A549 (cell line): ENCODE measurements around the gene KATNIP.

Source experiments
- CTCF ChIP-seq: fragments of >200 bp; sonication (Bioruptor Twin); formaldehyde crosslinking; IDR thresholded peaks from 3 replicates; pipeline ENCODE4 v1.5.1; 2016
- USF2 ChIP-seq: fragments of 450-650 bp; IDR thresholded peaks from 2 replicates; pipeline ENCODE4 v1.6.1; 2014; ENCODE audit warnings: antibody characterized with exemption

- TF ChIP-seq CTCF (no peak), USF2 (no peak)
Observed at GRCh38 chr16:27538528-27538927, 11.4 kb upstream of the KATNIP start.
